GM12874 (cell line): Measurements from ENCODE around the gene SEMA4G.

Source experiments
- TF ChIP-seq, protein P1 (sequence below): IDR thresholded peaks from 2 replicates; pipeline ENCODE4 v1.5.1; 2011; ENCODE audit warnings: low read depth, mild to moderate bottlenecking, control low read depth, low read length, moderate library complexity; ENCODE audit not compliant: insufficient read depth

The SEMA4G gene

GRCh38 chr10:100970914-100971811 lies 1.9 kb downstream of the SEMA4G start:
- TF ChIP-seq, protein P1, sequence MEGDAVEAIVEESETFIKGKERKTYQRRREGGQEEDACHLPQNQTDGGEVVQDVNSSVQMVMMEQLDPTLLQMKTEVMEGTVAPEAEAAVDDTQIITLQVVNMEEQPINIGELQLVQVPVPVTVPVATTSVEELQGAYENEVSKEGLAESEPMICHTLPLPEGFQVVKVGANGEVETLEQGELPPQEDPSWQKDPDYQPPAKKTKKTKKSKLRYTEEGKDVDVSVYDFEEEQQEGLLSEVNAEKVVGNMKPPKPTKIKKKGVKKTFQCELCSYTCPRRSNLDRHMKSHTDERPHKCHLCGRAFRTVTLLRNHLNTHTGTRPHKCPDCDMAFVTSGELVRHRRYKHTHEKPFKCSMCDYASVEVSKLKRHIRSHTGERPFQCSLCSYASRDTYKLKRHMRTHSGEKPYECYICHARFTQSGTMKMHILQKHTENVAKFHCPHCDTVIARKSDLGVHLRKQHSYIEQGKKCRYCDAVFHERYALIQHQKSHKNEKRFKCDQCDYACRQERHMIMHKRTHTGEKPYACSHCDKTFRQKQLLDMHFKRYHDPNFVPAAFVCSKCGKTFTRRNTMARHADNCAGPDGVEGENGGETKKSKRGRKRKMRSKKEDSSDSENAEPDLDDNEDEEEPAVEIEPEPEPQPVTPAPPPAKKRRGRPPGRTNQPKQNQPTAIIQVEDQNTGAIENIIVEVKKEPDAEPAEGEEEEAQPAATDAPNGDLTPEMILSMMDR, result no peak

DNA sequence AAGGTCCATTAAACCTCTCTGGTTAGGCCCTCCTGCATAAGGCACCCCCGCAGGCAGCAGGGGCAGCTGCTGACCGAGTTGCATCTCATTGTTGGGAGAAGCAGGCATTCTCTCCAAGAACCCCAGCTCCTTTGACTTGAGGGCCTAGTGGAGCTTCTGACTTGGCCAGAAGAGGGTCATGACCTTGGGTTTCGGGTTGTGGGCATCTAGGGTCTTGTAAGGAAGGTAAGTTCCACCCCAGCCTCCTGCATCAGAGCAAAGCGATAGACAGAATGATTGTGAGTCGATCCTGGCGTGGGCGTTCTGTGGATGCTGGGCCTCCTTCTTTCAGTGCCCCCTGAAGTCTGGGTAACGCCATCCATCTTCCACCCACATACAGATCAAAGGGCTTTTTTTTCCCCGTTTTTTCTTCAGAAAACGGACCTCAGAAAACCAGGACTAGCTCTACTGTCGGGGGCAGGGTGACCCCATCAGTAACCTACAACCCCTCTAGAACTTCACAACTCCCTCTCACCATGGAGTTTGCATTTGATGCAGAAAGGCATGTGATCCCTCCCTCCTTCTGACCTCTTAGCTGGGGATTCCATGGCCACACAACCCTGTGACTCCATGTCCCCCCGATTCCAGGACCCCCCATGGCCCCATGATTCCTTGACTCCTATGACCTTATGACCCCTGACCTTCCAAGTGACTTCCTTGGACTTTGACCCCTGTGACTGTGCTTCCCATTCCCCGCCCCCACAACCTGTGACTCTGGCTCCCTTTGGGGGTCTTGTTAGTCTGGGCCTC lies 3.0 kb downstream of the SEMA4G start:
- TF ChIP-seq, protein P1, result no peak

DNA sequence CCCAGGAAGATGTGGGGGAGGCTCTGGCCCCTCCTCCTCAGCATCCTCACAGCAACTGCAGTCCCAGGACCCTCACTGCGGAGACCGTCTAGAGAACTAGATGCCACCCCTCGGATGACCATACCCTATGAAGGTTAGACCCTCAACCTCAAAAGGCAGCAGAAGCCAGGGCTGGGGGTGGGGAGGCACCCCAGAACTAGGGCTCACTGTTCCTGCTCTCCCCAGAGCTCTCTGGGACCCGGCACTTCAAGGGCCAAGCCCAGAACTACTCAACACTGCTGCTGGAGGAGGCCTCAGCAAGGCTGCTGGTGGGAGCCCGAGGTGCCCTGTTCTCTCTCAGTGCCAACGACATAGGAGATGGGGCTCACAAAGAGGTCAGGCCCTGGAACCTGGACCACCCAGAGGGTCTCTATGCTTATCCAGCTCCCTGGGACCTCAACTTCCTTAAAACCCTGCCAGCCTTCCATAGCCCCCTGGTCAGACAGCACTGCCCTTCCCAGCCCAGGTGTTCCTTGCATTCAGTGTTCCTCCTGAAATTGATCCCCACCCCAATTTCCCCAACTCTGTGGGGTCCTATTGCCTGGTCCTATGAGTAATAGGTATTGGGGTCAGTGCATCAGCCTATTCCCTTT lies 3.7 kb downstream of the SEMA4G start:
- TF ChIP-seq, protein P1, result no peak

GRCh38 chr10:100976906-100977305 lies 7.6 kb downstream of the SEMA4G start:
- TF ChIP-seq, protein P1, result no peak

- TF ChIP-seq, protein P1, result no peak
These were observed 8.1 kb downstream of the SEMA4G start for GRCh38 chr10:100977436-100977835.

DNA sequence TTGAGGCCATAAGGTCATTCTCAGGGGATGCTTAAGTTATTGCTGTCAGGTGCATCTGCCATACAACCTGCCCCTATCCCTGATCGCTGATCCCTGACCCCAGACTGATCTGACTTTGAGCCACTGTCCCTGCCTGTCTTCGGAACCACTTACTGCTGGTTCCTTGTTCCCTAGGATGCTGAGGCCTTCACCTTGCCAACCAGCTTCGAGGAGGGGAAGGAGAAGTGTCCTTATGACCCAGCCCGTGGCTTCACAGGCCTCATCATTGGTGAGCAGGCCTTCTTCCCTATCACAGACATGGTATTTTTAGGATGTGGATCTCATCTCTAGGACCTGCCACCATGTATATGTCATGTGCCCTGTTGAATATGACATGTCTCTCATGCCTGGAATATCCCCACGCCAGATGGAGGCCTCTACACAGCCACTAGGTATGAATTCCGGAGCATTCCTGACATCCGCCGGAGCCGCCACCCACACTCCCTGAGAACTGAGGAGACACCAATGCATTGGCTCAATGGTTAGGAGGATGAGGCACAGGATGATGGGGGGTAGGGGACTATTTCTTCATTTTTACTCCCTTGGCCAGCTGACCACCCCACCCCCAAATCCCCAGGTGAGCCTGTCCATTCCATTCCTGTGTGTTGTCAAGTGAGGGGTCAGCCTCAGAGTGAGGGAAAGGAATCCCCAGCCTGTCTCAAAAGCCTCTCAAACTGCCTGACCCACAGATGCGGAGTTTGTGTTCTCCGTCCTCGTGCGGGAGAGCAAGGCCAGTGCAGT lies 9.0 kb downstream of the SEMA4G start:
- TF ChIP-seq, protein P1, result no peak
